Right cardiac atrium (tissue), 5 donors: ENCODE data around the gene ZNF444. TPM values are rescaled to one million over a fixed set of nuclear protein-coding genes. Genes with fewer than 3 reads are reported as not detected.
"Not testable (repeated sequence)": the region's sequence is repeated elsewhere in the genome, so short reads cannot be mapped to it uniquely, and the experiment has no call there.

Experiments
- ATAC-seq, 2 donors: fragments of 200-7000 bp; cut with Tn5 transposase; one replicate each; pipeline versions ENCODE4 v1.8.0 to v1.9.1; 2020; ENCODE audit warnings: moderate library complexity in 2 of 2, mild to moderate bottlenecking in 1 of 2
- DNase-seq, 3 donors: peaks; one replicate each; pipeline ENCODE4 v3.0.0-alpha.2; 2020
- H3K27ac ChIP-seq: one replicate; pipeline ENCODE4 v1.5.1; 2013; ENCODE audit warnings: mild to moderate bottlenecking, low read length, control low read depth, moderate library complexity
- H3K27me3 ChIP-seq: one replicate; pipeline ENCODE4 v1.6.1; 2013; ENCODE audit not compliant: control insufficient read depth, insufficient read depth
- H3K4me1 ChIP-seq: one replicate; pipeline ENCODE4 v1.6.1; 2013; ENCODE audit warnings: low read length; ENCODE audit not compliant: control insufficient read depth, insufficient read depth
- H3K4me3 ChIP-seq: one replicate; pipeline ENCODE4 v1.5.1; 2013; ENCODE audit warnings: low read length, control low read depth
- H3K9me3 ChIP-seq: one replicate; pipeline ENCODE4 v1.6.1; 2013; ENCODE audit warnings: low read length; ENCODE audit not compliant: control insufficient read depth
- WGBS: extraction: QIAGEN DNeasy Blood & Tissue Kit; methylation state at CpG from one replicate; pipeline ENCODE4 v1.1.7; 2013; 5-methylcytosine and 5-hydroxymethylcytosine counted together
- intact Hi-C, 4 donors: fragments of 100-400 bp; cut with DNase I; formaldehyde crosslinking; loops; one replicate each; pipeline versions ENCODE4 v1.11.0 to v1.14.0; 2022 to 2023
- polyA plus RNA-seq: library from polyadenylated mRNA; stranded (reverse); fragments of 200-250 nt; gene quantifications from one replicate; pipeline ENCODE4 v1.2.3, GENCODE V29; 2013
- total RNA-seq, 4 donors: library from RNA; stranded (reverse); fragmentation: NEBNext Ultra II Directional; extraction: Animal tissue kit (Norgen Biotek cat#: 25700); gene quantifications; one replicate each; pipeline ENCODE4 v1.2.1, GENCODE V29; 2021
- donor health status: healthy with polysubstance abuse.
- donor health status: DM: no; HTN: yes; CAD: no.
- donor health status: DM: no; HTN: no; CAD: no.
- donor health status: DM: no; HTN: yes; CAD: no; lungs with severe emphysema.
- donor health status: DM: yes; HTN: yes; CAD: no.

Gene ZNF444
- total and polyA plus RNA-seq, 5 donors, result 19.3 to 29.3 (median 22.1) TPM

DNA sequence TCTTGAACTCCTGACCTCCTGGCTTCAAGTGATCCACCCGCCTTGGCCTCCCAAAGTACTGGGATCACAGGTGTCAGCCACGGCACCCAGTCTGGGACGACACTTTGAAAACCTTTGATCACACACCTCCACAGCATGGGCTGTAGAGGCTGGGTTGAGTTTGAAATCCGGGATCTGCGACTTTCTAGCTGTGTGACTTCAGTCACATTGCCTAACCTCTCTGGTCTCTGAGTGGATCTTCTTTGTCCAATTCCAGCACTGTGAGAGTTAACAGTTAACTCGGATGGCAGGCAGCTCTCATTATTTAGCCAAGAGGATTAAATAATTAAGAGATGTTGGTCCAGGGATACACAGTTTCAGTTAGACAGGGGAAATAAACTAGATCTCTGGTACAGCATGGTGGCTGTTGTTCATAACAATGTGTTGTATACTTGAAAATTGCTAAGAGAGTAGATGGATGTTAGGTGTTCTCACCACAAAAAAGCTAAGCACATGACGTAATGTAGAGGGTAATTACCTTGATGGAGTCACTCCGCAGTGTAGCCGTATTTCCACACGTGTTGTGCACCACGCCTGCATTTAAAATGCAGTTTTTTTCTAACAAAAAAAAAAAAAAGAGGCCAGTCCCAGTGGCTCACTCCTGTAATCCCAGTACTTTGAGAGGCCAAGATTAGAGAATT is 36.6 kb downstream of the ZNF444 start:
- ATAC-seq (no peak), DNase-seq (no peak)
- Histone ChIP-seq H3K9me3 (no peaks in the 10 kb centered on the region), H3K4me1 (no peaks in the 10 kb centered on the region), H3K27me3 (no peaks in the 10 kb centered on the region), H3K4me3 (no peak overlapping the region), H3K27ac (no peak overlapping the region)
- 69% methylated on average over 11 of the region's 11 CpGs for WGBS
- intact Hi-C loops, result no loop called here

DNA sequence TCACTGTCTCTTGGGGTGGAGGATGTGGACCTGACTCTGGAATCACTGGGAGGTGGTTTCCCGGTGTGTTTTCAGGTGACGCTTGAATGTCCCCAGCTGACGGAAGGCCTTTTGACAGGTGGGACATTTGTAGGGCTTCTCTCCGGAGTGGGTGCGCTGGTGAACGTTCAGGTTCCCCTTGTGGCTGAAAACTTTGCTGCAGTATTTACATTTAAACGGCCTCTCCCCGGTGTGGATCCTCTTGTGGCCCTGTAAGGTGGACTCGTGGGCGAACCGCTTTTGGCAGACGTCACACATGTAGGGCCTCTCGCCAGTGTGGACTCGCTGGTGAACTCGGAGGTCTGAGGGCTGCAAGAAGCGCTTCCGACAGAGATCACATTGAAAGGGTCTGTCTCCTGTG is 48.7 kb downstream of the ZNF444 start:
- WGBS, result 75% methylated on average over 17 of the region's 17 CpGs
- DNase-seq, result no peak
- intact Hi-C loops, result no loop called here
- H3K9me3 ChIP-seq, result no peaks in the 10 kb centered on the region
- H3K27ac ChIP-seq, result no peak overlapping the region
- no peak overlapping the region for H3K4me3 ChIP-seq
- no peaks in the 10 kb centered on the region for H3K4me1 ChIP-seq
- ATAC-seq, result no peak
- H3K27me3 ChIP-seq, result no peaks in the 10 kb centered on the region

DNA sequence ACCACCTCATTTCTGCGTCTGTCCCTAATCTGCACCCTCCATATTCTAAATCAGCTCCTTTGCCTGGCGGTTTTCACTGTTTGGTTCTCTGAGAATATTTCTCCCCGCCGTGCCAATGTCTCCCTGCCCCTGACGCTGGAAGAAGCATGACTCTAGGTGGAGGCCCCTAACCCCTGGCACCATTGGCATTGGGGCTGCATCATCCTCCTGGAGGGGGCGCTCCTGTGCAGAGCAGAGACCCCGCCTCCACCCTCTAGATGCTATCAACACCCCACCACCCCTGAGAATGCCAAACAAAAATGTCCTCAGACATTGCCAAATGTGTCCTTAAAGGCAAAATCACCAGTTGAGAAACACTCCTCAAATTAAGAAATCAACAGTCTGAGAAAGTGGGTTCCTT is 50.0 kb downstream of the ZNF444 start:
- no peak for ATAC-seq
- Histone ChIP-seq H3K4me3 (no peak overlapping the region), H3K27me3 (no peaks in the 10 kb centered on the region), H3K4me1 (no peaks in the 10 kb centered on the region), H3K27ac (no peak overlapping the region), H3K9me3 (no peaks in the 10 kb centered on the region)
- DNase-seq, result no peak
- intact Hi-C loops, result no loop called here
- 69% methylated on average over 7 of the region's 7 CpGs for WGBS

DNA sequence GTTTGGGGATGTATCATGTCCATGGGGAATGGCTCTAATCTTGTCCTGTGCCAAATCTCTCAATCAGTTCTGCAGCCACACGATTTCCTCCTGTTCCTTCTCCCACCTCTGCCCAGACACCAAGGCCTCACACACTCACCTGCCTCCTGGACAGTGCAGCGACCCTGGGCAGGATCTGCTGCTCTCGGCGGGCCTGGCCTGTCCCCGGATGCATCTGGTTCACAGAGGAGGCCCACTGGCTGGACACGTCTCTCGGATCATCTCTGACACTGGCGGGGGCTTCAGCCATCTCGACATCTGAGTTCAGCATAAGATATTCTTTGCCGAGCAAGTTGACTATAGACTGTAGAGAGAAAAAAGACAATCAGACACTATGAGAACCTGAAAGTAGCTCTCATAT is 50.6 kb downstream of the ZNF444 start:
- intact Hi-C loops, result no loop called here

DNA sequence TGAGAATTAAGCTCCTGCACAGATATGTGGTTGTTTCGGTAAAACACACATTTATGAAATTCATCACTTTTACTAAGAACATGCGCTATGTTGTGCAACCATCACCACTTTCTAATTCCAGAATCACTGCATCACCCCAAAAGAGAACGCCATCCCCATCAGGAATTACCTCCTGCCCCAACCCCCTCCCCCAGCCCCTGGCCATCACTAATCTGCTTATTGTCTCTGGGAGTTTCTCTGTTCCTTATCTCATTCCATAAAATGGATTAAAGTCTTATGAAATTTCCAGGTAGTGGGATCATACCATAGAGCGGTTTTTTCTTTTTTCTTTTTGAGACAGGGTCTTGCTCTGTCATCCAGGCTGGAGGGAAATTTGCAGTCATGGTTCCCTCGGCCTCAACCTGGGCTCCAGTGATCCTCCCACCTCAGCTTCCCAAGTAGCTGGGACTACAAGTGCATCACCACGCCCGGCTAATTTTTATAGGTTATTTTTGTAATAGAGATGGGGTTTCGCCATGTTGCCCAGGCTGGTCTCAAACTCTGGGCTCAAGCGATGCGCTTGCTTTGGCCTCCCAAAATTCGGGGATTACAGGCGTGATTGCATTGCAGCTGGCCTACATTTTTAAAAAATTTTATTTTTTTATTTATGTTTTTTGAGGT is 53.0 kb downstream of the ZNF444 start:
- intact Hi-C loops, result no loop called here
- DNase-seq (no peak), ATAC-seq (no peak)
- no peaks in the 10 kb centered on the region for H3K9me3 ChIP-seq
- no peak overlapping the region for H3K27ac ChIP-seq
- H3K4me1 ChIP-seq, result no peaks in the 10 kb centered on the region
- H3K27me3 ChIP-seq, result no peaks in the 10 kb centered on the region
- 85% methylated on average over 12 of the region's 12 CpGs for WGBS
- no peak overlapping the region for H3K4me3 ChIP-seq

More for the DNA sequence above, 50.6 kb downstream of the ZNF444 start:
- ATAC-seq (no peak), DNase-seq (no peak)
- no peak overlapping the region for H3K27ac ChIP-seq
- H3K27me3 ChIP-seq, result no peaks in the 10 kb centered on the region
- H3K4me3 ChIP-seq, result no peak overlapping the region
- H3K9me3 ChIP-seq, result no peaks in the 10 kb centered on the region
- 80% methylated on average over 10 of the region's 10 CpGs for whole genome bisulfite sequencing
- no peaks in the 10 kb centered on the region for H3K4me1 ChIP-seq

DNA sequence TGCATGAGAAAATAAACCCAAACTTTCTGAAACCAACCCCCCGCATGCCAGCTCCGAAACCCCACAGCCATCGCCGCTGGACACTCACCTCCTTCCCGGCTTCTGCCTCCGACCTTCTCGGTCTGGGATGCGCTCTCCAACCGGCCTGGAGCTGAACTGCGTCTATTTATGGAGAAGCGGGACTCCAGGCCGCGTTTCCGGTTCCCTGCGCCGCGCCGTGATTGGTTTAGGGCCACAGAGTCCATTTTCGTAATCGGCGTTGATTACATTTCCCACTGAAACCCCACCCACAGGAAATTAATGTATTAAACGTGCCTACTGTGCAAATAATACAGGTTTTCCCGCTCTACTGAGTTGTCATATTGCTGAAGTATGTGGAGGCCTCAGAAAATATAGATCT is 56.6 kb downstream of the ZNF444 start, which contains the start of gene ZSCAN5B:
ZSCAN5B (minus strand) TSS at position 138 of the 400 bp plus-strand sequence. CDS start 4,731 bp downstream, outside the sequence.
- not testable (repeated sequence) for H3K9me3 ChIP-seq, DNase-seq
- WGBS, result 89% methylated on average over 23 of the region's 23 CpGs

DNA sequence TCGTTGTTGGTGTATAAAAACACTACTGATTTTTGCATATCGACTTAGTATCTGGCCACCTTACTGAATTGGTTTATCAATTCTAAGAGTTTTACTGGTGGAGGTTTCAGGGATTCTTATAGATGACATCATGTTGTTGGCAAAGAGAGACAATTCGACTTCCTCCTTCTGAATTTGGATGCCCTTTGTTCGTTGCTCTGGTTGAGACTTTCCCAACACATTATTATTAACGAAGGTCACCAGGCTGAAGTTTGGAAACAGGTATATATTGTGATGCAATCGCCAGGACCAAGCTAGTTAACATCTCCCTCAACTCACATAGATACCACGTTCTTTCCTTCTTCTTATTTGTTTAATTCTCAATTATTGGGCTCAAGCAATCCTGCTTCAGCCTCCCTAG is 58.6 kb downstream of the ZNF444 start:
- WGBS, result 58% methylated on average over 7 of the region's 7 CpGs
- no peak for DNase-seq
- no peaks in the 10 kb centered on the region for H3K4me1 ChIP-seq
- no peaks in the 10 kb centered on the region for H3K27me3 ChIP-seq
- ATAC-seq, result no peak
- no peak overlapping the region for H3K27ac ChIP-seq
- no peak overlapping the region for H3K4me3 ChIP-seq
- intact Hi-C loops, result no loop called here
- no peaks in the 10 kb centered on the region for H3K9me3 ChIP-seq

More for the DNA sequence above, 56.6 kb downstream of the ZNF444 start, which contains the start of gene ZSCAN5B:
- intact Hi-C loops, H3K27me3 ChIP-seq, H3K27ac ChIP-seq, H3K4me3 ChIP-seq, ATAC-seq, H3K4me1 ChIP-seq: not testable (repeated sequence)

DNA sequence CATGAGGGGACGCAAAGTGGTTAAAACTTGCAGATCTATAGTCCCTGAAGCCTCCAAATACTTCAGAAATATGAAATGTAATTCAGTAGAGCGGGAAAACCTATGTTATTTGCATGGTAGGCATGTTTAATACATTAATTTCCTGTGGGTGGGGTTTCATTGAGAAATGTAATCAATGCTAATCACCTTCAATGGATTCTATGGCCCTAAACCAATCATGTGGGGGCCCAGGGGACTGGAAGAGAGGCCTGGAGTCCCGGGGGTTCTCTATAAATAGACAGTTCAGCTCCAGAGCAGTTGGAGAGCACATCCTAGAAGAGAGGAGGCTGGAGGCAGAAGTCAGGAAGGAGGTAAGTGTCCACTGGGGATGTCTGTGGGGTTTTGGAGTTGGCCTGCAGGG is 60.9 kb downstream of the ZNF444 start, which contains the start of gene ZSCAN5C:
ZSCAN5C (plus strand) TSS at position 301 of the 400 bp plus-strand sequence. CDS start 3,641 bp downstream, outside the sequence.
- WGBS, result 62% methylated on average over 3 of the region's 3 CpGs
- no peak within 1 kb of the TSS for H3K27ac ChIP-seq
- ATAC-seq (no peak), DNase-seq (no peak)
- no peak within 1 kb of the TSS for H3K4me3 ChIP-seq
- no peaks in the 10 kb centered on the region for H3K27me3 ChIP-seq
- H3K9me3 ChIP-seq, result no peaks in the 10 kb centered on the region
- no peaks in the 10 kb centered on the region for H3K4me1 ChIP-seq
- intact Hi-C loops, result no loop called here

DNA sequence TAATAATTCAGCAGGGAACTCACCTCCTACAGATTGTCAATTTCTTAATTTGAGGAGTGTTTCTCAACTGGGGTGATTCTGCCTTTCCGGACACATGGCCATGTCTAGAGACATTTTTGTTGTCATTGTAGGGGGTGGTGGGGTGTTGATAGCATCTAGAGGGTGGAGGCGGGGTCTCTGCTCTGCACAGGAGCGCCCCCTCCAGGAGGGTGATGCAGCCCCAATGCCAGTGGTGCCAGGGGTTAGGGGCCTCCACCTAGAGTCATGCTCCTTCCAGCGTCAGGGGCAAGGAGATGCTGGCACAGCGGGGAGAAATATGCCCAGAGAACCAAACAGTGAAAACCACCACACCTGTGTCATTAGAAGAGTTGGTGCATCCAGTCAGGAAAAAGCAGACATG is 66.5 kb downstream of the ZNF444 start:
- 66% methylated on average over 5 of the region's 5 CpGs for WGBS
- H3K9me3 ChIP-seq, DNase-seq, H3K27ac ChIP-seq, ATAC-seq, H3K4me3 ChIP-seq, intact Hi-C loops, H3K27me3 ChIP-seq, H3K4me1 ChIP-seq: not testable (repeated sequence)

DNA sequence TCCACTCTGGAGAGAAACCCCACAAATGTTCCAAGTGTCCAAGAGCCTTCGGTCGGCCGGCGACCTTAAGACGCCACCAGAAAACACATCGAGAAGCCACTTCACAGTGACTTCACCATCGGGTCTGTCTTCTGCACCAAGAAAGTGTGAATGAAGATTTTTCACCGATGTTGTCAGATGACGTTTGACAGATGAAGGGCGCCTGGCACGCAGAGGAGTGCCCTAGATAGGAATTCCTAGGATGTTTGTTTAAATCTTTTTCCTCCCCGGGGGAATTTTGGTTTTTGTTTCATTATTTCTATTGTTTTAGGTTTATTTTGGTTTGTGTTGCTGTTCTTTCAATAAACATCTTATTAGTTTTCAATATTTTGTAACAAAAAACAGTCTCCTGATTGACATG is 68.0 kb downstream of the ZNF444 start:
- WGBS, result 66% methylated on average over 12 of the region's 12 CpGs
- Histone ChIP-seq H3K9me3 (no peaks in the 10 kb centered on the region), H3K4me1 (no peaks in the 10 kb centered on the region), H3K4me3 (no peak overlapping the region), H3K27ac (no peak overlapping the region), H3K27me3 (no peaks in the 10 kb centered on the region)
- intact Hi-C loops, result no loop called here
- DNase-seq, result no peak
- ATAC-seq, result no peak

DNA sequence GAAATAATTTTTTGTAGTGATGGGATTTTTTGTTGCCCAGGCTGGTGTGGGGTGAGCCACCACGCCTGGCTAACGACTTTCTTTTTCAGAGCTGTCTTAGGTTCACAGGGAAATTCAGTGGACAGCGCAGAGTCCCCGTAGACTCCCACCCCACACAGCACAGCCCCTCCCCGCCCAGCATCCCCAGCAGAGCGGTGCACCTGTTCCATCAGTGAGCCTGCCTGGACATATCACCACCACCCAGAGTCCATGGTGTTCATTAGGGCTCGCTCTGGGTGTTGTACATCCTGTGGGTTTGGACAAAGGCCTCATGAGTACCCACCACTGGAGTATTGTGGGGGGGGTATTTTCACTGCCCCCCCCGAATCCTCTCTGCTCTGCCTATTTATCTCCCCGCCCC is 68.9 kb downstream of the ZNF444 start:
- 90% methylated on average over 9 of the region's 9 CpGs for WGBS

More for the DNA sequence above, 68.9 kb downstream of the ZNF444 start:
- ATAC-seq, H3K4me1 ChIP-seq, H3K27ac ChIP-seq, intact Hi-C loops, H3K4me3 ChIP-seq, DNase-seq, H3K9me3 ChIP-seq, H3K27me3 ChIP-seq: not testable (repeated sequence)
